Activated CD4-positive, alpha-beta T cell treated with anti-CD3 and anti-CD28 coated beads, Interleukin-2, Interleukin-6, amounts not matched to agents 100 ng/mL and 50 ng/mL, durations not matched to agents 16 hours and 8 hours (primary cell): ENCODE data around the gene MAP3K15.

Experiments
- DNase-seq: peaks from one replicate; pipeline ENCODE4 v3.0.0-alpha.2; 2020

Gene MAP3K15

DNA sequence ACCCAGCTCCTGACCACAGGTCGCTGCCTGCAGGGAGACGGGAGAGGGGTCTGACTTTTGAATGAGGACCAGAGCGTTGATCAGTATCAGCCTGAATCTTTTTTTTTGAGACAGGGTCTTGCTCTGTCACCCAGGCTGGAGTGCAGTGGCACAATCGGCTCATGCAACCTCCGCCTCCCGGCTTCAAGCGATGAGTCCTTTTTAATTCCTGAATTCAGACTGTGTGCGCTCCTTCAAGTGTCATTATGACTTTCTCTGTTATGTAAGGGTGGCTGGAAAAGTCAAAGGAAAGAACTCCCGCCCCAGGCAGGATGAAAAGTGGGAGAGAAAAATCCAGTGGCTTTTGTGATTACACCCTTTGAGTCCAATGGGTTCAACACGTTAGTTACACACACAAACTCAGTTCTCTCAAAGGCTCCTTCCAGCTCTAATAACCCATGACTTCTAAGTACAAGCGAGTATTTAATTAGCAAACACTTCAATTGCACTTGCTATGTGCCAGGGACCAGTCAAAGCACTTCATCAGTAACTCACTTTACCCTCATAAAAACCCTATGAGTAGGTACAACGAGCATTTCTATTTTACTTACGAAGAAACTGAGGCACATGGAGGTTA lies 127.1 kb downstream of the MAP3K15 start:
- DNase-seq = no peak

DNA sequence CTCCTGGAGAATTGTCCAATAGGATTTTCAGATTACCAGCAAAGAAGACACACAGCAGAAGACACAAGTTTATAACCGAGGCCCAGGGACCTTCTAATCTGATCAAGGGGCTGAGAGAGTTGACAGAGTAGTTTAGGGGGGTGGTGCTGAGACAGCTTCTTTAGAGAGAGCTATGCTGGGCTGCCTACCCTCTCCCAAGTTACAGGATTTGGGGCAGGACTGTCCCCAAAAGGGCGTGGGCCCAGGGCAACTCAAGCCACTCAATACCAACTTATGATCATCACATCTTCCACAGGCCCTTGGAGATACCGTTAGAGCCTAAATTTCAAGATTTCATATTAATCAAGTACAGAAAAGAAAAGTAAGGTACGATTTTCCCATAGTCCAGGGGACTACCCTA lies 128.6 kb downstream of the MAP3K15 start:
- no peak for DNase-seq

DNA sequence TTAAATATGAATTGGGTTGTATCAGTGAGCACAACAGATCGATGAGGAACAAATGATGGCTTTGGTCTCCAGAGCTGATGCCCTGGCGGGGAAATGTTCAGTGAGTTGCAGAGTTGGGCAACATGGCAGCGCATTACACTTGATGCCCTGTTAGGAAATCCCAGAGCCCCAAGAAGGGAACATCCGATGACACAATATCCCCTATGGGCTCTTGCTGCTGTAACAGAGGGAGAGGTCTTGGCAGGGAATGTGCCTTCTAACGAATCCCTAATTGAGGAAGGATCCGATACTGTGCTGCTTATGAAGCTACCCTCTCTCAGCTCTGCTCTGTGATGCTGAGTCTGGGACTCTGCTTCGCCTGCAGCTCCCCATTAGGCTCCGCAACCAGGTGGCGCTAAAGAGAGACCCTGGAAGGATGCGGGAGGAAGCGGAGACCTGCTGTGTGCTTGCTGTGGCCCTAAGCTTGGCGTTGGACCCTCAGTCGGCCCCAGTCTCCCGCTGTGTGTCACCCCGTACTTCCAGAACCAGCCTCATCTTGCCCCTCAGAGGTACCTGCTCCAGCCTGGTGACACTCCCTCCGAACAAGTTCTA lies 132.7 kb downstream of the MAP3K15 start:
- DNase-seq = peak; percentile 64

DNA sequence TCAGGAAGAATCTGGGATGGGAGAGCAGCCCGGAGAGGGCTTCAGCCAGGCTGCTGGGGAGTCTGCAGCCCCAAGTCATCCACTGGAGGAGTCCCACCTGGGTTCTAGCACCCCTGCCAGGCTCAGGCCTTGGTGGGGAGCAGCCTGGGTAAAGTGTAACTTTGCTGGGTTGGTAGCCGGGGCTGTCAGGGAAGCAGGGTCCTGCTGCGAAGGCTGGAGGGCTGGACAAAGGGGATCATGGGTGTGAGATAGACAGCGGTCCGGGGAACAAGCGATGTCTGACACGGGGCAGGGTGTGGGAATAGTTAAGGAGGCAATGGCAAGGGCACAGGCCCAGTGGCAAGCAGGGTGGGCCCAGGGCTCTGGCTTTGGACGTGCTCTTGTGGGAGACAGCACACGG lies 134.0 kb downstream of the MAP3K15 start:
- DNase-seq = no peak

DNA sequence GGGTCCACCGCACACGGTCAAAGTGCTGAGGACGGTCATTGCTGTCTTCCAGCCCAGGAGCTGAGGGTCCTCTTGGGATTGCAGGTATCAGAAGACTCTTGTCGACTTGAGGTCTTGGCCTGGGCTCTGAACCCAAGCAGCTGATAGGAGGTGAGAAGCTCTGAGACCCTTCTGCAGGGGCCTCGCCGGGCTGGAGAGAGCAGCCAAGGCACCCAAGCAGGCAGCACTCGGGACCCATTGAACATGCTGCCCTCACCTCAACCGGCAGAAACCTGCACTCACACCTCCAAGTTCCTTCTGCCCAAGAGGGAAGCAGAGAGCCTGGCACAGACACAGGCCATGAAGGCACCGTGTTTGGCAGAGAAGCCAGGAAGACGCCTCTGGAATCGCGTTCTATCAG lies 137.5 kb downstream of the MAP3K15 start:
- no peak for DNase-seq

DNA sequence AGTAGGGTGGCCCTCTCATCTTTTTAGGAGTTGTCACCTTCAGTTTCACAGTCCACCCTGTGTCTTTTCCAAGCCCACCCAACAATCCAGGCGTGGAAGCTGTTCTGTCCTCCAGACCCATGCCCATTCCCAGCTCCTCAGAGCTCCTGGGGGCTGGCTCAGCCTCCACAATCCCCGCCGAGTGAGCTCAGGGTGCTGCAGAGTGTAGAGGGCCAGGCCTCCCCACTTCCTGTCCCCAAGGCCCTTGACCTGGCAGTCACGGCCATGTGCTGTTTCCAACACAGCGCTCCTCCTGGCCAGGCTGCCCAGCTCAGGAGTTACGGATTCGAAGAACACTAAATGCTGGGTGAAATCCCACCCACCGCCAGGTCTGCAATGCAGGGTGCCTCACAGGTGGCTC lies 139.8 kb downstream of the MAP3K15 start:
- no peak for DNase-seq

DNA sequence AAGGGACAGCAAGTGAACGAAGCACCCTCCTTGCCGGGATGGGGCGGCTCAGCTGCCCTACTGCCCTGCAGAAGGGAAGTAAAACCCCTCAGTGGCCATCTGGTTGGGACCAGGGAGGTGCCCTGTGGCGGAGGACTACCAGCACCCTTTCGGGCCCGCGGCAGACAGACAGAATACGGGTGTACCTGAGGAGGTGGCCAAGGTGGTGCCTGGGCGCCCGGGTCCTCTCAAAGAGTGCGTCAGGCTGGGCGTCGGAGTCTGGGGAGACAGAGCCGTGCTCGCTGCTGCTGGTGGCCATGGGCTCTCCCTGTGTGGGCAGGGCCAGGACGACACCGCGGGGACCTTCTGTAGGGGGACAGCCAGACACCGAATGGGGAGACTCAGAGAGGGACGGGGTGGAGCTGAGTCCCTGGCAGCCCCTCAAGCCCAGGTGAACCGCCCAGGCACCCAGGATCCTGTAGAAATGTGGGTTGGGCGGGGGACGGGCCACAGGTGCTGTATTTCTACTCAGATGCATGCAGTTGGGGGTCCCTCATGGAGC lies 141.9 kb downstream of the MAP3K15 start:
- no peak for DNase-seq

DNA sequence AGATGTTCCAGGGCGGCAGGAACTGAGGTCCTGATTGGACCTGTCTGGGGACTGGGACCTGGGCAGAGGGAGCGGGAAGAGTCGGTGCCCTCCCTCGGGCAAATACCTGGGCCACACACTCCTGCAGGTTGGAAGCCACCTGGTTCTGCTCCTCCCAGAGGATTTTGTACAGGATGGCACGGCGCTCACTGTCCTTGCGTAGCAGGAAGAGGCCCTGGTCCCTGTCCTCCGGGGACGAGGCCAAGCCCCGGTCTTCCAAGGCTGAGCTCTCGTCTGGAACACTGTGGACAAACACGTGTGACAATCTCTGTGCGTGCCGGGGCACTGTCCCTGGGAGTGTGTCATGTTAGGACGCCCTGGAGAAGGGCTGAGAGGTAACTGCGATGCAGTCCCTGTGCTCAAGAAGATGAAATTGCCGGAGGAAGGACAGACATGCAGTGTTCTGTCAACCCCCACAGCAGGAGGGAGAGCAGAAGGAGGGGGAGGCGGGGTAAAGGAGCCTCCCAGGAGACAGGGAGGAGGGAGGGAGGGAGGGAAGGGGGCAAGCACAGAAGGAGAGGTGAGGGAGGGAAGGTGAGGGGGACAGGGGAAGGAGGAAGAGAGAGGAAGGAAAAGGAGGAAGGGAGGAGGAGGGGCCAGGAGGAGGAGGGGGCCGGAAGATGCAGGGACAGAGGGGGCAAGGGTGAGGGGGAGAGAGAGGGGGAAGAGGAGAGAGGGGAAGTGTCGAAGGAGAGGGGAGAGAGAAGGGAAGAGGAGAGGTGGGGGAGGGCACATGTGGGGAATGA lies 142.6 kb downstream of the MAP3K15 start:
- no peak for DNase-seq

DNA sequence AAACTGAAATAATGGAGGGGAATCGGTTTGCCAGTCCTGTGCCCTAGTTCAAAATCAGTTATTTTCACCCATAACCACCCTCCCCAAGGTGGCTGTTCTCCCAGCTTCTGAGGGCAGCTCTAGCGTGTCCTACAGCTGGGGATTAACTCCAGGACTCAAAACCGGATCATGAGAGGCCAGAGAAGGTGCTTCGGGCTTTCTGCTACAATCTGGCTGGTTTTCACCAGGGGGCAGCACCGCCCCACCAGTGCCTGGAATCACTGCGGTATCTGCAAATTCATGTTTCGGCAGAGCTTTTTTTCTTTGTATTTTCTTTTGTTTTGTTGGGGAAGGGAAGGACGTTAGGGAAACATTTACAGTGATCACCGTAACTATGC lies 143.2 kb downstream of the MAP3K15 start:
- peak; percentile 77 for DNase-seq

DNA sequence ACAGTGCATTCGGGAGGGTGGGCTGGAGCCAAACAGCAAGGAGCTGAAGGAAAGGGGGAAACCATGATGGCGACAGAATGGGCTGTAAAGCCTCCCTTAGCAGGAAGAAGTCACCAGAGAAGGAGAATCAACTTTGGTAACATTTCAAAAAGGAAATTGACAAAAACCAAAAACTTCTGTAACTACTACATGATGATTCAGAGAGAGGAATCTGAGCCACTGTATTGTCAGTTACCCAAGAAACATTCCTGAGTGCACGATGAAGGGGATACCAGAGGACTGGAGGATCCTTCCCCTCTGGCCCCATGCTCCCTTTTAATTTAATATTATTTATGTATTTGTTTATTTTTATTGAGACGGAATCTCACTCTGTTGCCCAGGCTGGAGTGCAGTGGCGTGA lies 145.2 kb downstream of the MAP3K15 start:
- DNase-seq = no peak

DNA sequence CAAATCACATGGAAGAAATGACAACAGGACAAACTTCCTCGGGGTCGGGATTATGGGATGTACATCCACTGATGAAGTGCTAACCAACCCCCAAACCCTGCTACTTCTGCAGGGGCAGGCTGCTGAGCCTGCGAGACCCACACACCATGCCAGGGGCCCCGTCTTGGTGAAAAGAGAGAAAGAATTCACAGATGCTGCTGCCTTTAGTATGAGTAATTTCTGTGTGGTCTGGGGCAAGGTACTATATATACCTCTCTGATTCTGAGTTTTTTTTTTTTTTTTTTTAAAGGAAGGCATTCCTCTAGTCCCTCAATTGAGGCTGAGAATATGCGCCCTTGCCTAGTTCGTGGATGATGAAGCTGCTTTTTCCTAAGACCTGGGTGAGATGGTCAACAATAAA lies 146.7 kb downstream of the MAP3K15 start:
- DNase-seq = no peak

DNA sequence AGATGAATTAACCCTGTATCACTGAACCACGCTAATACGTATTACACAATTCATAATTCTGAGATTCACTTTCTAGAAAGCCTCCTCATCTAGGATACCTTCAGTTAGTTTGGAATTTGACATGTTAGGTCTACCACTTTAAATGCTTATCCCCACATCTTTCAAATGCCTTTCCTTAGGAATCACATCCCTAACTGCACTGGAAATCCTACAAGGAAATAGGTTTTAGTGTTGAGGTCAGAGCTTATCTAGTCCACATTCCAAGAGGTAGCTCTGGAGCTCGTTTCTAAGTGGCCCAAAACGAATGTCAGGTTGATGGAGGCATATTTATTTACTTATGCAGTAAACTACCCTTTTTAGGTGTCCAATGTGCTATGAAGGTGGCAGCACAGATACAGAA lies 153.6 kb downstream of the MAP3K15 start:
- DNase-seq = no peak

DNA sequence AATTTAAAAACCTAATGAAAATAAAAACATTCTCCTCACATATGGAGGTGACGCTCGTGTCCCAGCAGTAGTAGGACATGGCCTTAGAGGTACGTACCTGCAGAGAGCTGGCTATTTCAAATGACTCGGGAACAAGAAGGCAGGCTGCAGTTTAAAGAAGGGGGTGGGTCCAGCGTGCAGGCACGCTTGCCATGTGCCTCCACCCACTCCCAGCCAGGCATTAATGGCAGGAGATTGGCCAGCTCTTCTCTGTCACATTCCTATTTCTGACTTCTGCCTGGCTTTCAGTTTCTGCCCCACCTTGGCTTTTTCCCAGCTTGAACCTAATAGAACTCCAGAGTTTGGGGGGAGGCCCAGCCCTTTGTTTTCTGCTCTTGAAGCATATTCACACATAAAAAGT lies 154.4 kb downstream of the MAP3K15 start:
- no peak for DNase-seq

DNA sequence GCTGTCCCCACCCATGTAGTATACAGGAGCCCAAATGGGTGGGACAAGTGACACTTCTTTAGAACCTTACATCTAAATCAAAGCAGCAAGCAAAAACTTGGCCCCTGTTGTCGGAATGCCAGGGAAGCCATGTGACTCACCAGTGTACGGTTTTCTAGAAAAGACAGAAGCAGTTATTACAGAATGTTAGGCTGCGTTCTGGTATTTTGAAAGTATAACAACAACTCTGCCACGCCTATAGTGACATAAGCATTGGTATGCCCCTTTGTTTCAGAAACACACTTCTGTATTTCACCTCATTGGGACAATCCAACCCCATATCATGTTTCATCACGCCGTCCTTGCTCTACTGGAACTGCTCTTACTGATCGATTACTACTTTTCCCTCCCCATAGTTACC lies 156.8 kb downstream of the MAP3K15 start:
- DNase-seq = no peak

DNA sequence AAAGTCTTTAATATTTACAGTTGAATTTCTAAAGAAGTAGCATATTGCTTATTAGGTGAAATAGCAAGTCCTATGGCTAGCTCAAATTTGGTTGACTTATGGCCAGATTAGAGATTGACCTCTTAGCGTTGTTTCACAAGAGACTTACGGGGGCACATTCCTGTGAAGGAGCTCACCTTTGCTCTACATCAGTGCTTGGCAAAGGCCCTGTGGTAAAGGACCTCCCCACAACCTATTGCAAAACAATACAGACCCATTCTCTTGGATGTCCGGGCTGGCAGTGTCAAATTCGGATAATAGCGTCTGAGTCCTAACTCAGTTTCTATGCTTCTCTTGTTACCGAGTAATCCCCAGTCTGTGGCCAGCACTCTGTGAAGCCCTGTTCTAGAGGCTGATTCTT lies 160.7 kb downstream of the MAP3K15 start:
- no peak for DNase-seq

DNA sequence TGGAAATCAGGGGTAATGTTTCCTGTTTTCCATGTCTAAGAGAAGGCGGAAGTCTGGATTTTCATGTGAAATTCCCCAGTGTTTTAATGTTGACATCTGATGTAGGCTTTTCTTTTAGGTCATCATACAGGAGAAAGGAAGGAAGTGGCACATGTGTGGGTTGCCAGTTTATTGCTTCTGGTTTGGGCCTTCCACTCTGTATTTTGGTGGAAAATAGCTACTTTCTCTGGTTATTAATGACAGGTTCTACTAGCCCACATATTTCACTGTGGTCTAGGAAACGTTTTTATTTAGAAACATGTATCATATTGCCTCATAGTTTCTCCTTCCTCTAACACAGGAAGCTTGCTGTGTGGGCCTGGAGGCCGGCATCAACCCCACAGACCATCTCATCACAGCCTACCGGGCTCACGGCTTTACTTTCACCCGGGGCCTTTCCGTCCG lies 164.3 kb downstream of the MAP3K15 start:
- DNase-seq = peak; percentile 32

DNA sequence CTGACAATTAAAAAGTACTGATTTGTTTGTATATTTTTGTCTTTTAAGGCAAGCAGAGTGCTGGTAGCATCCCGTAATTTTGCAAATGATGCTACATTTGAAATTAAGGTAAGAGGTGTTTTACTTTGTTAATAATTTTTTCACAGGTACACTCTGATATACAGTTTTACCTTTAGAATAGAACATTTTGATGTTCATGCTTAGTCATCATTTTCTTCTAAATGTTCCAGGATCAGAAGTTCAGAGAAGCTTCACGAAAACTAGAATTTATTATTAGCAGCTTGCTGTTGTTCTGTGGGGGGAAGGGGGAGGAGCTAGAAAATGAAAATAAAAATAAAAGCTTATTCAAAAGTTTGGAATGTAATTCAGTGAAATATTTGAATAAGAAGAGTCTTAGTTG lies 166.0 kb downstream of the MAP3K15 start:
- DNase-seq = no peak

DNA sequence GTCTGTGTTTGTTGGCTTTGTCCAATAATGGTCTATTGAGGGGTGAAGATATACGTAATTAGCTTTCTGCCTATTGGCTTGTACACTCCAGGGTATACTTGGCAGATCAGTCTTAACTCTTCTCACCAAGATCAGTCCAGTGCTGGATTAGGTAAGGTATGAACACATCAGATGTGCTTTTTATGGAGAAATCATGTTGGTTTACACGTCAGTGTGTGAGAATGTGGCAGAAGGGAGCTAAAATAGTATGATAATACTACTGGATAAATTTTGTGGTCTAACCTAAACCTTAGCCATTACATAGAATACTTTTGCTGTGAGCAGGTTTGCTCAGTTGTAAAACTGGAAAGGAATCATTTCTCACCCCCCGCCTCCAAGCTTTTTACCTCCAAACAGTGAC lies 167.4 kb downstream of the MAP3K15 start:
- no peak for DNase-seq

DNA sequence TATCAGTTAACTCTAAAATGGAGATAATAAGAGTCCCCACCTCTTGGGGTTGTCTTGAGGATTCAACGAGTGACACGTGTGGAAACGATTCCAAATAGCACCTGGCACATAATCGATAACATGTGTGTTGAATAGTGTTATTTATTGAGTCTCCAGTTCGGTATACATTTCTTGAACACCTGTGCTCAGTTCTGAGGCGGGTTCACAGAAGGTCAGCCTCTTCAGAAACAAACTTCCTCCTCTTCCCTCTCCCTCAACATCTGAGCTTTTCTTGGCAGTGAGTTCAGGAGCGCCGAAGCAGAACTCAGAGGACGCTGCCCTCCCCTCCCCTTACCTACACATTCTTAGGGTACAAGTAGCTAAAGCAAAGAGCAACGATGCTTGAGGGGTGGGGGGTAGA lies 170.6 kb downstream of the MAP3K15 start:
- no peak for DNase-seq

DNA sequence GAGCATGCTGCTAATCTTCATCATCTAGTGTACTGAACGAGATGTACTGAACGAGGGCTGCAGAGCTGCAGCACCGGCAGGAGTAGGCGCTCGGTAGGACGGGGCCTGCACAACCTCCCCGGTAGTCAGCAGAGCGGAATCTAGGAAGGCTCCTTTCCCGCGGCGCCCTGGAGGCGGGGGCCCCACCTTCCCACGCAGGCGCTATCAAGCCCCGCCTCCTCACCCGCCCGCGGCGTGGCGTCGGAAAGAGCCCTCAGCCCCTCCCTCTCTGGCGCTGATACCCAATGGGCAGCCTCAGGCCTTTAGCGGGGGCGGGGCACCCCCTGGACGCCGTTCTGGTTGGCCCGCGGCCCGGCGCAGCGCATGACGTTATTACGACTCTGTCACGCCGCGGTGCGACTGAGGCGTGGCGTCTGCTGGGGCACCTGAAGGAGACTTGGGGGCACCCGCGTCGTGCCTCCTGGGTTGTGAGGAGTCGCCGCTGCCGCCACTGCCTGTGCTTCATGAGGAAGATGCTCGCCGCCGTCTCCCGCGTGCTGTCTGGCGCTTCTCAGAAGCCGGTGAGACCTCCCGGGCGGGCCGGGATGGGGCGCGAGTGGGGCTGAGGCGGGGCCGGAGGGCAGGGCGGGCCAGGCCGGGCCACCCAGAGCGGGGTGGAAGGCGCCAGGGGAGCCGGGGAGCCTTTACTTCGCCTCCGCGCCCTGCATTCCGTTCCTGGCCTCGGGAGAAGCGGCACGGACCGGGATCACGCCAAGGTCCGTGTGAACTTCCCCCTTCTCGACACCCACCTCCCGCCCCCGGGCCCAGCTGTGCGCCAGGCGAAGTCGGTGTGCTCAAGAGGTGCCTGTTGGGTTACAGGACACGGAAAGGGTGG lies 171.5 kb downstream of the MAP3K15 start, which contains the start of gene PDHA1:
Gene PDHA1 (plus strand): TSS at position 393 of the 874 bp plus-strand sequence. CDS start 111 bp downstream, at position 504.
- peak; percentile 94 for DNase-seq

DNA sequence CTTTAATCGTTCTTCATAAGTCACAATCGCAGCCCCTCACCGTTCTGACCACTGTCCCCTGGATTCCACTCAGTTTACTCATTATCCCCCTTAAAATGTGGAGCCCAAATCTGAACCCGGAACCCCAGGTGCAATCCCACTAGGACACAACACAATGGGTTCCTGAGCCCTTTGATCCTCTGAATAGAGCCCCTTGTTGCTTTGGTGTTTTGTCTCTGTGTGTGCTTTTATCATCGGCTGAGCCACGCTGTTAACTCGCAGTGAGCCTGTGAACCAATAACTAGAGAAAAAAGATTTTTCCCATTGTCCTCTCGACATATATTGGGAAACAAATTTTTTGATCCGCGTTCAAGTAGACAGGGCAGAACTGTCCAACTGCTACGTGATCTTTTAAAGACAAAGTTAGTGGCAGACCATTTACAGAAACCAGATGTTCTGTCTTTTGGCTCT lies 172.2 kb downstream of the MAP3K15 start:
- DNase-seq = no peak

DNA sequence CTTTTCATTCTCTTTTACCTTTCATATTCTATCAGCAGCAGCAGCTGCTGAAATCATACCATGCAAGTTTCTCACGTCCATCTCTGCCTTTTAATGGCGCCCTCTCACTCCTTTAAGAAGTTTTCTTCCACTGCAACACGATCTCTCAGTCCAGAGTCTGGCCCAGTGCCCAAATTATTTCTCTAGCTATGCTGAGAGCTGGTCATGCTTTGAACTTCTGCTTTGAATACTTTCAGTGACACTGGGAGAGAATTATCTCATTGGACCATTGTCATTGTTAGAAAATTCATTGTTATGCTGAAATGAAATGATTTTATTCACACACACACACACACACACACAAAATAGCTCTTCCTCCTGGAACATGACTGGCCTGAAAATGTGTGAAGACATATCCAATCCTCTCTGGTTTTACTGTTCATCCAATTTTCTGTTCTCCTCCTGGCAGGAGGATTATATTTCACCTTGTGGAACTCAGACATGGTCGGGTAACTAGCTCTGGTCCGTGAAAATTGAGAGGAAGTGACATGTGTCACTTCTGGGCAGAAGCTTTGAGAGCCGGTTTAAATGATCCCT lies 172.9 kb downstream of the MAP3K15 start:
- DNase-seq = no peak
